Measurements from ENCODE around the gene VPREB3.
A peak's percentile ranks its signal among the peaks of the same experiment; 100 is the strongest.

Gene VPREB3

DNA sequence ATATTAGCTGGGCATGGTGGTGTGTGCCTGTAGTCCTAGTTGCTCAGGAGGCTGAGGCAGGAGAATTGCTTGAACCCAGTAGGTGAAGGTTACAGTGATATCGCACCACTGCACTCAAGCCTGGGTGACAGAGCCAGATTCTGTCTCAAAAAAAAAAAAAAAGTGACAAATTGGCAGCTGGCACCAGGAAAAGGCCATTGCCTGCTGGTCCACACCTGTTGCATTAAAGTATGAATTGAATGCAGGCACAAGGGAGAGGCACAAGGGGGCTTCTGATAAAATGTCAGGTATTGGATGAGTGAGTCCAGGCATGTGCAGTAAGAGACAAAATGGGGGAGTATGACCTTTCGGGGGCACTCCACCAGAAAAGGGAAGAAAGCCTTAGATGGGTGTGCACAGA, 31.5 kb downstream of the VPREB3 start:
- no peak for DNase-seq

DNA sequence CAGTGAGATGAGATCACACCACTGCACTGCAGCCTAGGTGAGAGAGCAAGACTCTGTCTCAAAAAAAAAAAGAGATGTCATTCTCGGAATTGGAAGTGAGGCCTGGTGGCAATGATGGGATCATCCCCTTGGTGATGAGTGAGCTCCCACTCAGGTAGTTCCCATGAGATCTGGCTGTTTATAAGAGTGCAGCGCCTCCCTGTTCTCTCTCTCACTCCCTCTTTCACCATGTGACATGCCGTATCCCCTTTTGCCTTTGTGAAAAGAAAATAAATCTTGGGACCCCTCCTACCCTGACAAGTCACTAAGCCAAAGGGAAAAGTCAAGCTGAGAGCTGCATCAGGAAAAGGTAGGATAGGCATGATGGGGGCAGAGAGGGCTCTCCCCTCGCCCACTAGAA, 32.1 kb downstream of the VPREB3 start:
- DNase-seq: no peak

DNA sequence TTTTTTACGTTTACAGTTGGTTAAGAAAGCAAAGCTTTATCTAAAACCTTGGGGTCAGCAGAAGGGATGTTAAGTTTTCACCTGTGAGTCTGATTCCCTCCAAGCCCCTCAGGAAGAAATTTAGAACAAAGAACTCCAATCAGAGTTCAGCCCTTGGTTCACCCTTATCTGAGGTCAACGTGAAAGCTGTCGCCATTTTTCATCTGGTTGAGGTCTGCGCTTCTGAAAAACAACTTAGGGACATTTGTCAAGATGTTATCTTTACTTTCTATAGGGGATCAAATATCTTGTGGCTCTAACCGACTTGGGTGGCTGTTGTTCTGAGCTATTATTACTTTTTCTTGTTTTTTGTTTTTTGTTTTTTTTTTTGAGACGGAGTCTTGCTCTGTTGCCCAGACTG, 33.4 kb downstream of the VPREB3 start:
- no peak for DNase-seq

DNA sequence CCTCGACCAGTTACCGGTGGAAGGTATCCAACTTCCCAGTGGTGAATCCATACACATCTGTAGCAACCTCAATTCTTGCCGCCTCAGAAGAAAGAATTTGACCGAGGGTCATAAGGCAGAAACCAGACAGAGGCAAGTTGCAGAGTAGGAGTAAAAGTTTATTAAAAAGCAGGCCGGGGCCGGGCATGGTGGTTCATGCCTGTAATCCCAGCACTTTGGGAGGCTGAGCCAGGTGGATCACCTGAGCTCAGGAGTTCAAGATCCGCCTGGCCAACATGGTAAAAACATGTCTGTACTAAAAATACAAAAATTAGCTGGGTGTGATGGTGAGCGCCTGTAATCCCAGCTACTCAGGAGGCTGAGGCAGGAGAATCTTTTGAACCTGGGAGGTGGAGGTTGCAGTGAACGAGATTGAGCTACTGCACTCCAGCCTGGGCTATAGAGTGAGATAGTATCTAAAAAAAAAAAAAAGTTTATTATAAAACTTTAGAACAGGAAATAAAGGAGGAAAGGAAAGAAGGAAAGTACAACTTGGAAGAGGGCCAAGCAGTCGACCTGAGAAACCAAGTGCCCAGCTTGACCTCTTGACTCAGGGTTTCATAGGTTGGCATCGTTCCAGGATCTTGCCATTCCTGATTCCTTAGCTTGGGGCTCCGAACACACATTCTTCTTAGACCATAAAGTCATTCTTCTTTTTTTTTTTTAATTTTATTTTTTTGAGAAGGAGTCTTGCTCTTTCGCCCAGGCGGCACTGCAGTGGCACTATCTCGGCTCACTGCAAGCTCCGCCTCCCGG, 35.7 kb downstream of the VPREB3 start:
- DNase-seq: no peak

DNA sequence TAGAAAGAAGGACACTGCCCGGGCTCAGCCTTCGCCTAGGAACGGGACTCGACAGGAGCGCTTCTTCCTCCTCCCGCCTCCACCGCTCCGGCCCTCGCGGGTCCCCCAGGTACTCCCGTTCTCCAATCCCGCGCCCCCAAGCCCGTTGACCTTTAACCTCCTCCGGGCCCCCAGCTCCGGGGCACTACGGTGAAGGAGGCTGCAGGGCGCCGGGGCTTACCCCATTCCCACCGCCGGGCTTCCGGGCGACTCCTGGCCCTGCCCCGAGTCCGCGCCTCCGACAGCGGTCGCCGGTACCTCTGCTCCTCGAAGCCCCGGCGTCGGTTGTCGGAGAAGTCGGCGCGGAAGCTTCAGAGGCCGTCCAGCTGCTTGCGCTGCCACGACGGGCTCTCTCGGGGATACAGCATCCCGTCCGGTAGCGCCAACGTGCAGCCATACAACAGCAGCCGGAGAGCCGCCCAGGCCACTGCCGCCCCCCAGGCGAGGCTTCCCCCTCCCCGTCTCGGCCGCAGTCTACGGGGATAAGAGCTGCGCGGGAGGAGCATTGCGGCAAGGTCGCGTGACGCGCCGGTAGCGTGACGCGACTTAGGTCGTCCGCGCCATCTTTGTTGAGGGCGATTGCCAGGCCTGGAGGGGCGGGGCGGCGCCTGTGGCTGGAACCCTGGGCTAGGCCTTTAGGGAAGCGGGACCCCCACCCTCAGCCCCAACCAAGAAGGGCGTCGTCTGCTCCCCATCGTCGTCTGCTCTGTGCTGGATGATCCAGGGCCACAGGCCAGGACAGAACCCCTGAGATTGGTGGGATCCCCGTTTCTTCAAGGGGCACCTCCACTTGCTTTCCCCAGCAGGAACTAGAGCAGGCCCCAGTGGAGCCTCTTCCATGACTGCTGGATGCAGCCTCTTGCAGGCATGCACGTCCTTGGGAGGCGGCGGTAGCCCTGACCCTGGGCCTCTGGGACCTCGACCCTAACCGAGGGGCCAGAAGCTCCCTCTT, 37.1 kb downstream of the VPREB3 start:
- peak; percentile 90 for DNase-seq

DNA sequence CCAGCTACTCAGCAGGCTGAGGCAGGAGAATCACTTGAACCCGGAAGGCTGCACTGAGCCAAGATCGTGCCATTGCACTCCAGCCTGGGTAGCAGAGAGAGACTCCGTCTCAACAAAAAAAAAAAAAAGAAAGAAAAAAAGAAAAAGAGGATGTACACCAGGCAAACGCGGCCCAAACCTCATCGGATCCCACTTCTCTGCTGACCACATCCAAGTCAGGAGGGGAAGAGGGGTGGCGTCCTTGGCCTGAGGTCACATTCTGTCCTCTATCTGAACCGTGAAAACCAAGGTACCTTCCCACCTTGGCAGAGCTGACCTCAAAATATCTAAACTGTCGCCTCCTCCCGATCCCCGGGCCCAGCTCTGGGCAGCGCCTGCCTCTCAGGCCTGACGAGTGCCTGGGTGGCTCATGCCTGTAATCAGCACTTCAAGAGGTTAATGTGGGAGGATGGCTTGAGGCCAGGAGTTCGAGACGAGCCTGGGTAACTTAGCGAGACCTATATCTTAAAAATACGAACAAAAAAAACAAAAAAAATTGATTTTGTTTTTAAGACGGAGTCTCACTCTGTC, 38.3 kb downstream of the VPREB3 start:
- DNase-seq: no peak

DNA sequence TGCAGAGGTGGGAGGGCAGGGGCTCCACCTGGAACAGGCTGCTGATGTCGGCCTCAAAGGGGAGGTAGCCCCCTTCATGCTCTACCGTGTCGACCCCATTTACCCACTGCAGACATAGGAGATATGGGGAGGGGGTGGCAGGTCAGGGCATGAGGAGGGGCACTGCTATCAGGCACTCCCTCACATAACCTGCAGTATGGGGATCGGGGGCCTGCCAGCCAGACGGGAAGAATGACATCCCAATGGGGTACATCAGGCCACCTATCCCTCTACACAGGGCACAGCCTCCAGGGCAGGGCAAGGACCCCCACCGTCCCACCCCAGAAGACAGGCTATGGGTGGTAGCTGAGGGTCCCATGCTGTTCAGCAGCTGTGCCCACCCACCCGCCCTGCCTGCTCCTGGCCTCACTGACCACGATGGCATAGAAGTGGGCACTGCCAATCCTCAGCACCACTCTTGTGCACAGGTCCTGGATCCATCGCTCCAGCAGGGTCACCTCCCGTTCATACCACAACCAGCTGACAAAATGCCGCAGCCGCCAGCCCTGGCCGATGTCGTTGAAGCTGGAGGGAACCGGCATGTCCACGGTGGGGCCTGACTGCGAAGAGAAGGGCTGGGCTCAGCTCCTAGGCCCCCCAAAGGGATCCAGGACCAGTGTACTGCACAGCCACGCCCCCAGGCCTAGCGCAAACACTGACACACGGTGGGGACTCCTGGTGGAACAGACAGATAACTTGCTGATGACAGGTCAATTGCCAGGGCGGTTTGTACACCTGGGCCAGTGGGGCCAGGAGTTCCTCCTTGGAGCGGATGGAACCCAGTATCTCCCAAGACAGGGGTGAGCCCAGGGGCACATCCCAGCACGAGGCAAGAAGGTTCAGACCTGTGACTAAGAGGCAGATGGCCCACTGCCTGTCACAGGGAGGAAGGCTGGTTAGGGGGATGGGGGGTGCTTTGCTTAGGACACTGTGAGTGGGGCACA, 39.3 kb downstream of the VPREB3 start:
- no peak for DNase-seq

DNA sequence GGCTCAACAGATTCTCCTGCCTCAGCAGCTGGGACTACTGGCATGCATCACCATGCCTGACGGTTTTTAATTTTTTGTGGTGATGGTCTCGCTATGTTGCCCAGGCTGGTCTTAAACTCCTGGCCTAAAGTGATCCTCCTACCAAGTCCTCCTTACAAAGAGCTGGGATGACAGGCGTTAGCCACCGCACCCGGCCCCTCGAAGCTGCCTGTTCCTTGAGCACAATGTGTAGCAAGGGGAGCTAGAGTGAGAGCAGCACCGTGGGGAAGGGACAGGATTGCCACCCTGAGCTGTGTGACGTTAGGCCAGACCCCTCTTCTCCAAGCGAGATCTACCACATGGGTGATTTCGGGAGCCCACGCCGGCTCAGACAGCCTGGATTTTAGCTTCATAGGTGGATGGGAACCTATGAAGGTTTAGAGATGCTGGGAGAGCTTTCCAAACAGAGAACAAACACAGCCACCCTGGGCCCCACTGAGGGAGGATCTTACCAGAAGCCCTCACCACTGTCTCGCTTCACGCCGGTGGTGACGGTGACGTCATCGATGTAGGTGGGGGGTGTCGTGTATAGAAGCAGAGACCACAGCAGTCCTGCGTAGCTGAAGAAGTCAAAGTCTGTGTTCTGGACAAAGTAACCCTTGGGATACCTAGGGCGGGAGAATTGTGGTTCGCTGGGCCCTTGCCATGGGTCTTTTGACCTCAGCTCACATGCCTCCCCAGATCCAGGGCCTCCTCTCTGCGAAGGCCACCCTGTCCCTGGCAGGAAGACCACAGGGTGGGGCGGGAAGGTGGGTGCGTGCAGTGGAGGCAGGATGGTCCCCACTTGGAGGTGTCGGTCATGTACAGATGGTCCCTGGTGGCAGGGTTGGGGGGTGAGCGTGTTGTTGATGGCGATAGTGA, 40.3 kb downstream of the VPREB3 start:
- DNase-seq: no peak

DNA sequence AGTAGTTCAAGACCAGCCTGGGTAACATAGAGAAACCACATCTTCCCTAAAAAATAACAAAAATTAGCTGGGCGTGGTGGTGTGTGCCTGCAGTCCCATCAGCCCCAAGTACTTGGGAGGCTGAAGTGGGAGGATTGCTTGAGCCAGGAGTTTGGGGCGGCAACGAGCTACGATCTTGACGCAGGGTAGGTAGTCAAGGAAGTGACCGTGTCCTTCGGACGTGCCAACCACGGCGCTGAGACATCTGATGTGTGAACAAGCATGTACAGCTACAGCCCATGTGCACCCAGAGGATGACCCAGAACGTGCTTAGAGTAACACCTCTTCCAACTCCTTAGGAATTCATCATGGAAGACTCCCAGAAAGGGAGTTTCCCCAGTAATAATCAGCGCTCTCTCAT, 42.0 kb downstream of the VPREB3 start:
- no peak for DNase-seq

DNA sequence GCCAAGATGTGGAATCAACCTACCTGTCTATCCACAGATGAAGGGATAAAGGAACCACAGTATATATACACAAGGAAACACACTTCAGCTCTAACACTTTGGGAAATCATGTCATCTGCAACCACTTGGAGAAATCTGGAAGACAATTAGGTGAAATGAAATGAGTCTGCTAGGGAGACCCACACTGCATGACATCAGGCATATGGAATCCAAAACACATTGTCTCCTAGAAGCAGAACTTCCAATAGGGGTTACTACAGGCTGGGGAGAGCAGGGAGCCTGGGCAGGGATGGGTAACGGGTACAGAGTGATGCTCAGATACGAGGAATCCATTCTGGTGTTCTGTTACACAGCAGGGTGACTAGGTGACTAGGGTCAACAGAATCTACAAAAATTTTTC, 45.1 kb downstream of the VPREB3 start:
- no peak for DNase-seq

DNA sequence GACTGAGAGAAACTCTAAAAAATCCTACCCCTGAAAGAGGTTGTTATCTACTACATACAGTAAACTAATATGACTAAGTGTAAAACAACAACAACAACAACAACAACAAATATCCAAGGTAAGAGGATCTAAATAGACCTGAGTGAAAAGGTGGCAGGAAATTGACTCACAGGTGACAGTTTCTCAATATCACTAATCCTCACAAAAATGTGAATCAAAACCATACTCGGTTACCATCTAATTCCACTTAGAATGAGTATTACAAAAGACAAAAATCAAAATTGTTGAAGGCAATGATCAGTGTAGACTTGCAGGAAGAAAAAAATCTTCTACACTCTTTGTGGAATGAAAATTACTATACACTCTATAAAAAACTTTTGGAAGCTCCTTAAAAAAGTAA, 46.0 kb downstream of the VPREB3 start:
- DNase-seq: peak; percentile 88

DNA sequence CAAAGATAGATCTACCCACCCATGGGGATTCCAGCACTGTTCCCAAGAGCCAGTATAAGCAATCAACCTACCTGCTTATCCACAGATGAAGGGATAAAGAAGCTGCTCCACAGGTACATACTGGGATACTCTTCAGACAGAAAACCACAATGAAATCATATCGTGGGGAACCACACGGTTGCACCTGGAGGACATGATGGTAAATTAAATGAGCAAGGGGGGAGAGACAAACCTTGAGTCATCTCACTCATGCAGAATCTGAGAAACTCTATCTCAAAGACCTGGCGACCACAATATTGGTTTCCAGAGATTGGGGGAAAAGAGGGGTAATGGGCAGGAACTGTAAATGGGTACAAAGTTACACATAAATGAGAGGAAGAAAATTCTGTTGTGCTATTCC, 48.9 kb downstream of the VPREB3 start:
- DNase-seq: peak; percentile 86

DNA sequence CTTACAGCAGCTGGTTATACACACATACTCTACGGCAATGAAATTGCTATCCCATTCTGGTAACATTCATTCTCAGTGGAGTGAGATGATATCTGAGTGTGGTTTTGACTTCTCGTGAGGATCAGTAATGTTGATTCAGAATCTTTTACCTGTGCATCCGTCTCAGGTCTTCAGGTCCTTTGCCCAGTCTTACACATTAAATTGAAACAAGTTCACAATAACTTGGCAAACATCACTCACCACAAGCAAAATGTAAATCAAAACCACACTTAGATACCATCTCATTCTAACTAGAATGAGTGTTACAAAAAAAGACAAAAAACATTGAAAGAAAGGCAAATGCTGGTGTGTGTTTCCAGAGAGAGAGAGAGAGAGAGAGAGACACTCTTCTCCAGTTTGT, 49.4 kb downstream of the VPREB3 start:
- DNase-seq: peak; percentile 81

DNA sequence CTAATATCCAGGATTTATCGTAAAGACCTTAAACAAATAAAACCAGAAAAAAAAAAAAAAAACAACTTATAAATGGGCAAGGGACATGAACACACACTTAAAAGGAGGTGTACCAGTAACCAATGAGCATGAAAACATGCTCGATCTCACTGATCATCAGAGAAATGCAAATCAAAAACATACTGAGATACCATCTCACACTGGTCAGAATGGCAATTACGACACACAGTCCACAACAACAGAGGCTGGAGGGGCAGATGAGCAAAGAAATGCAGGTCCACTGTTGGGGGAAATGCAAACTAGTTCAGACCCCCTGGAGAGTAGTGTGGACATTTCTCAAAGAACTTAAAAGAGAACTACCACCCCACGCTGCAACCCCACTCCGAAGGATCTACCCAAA, 50.2 kb downstream of the VPREB3 start:
- no peak for DNase-seq
